GM19328 (cell line): ENCODE measurements around the gene YTHDF1.

Experiments used
- ATAC-seq: cut with Tn5 transposase; IDR thresholded peaks from one replicate; pipeline ENCODE4 v1.9.1; 2021; ENCODE audit warnings: mild to moderate bottlenecking, moderate library complexity; ENCODE audit not compliant: unreplicated experiment

Gene YTHDF1

DNA sequence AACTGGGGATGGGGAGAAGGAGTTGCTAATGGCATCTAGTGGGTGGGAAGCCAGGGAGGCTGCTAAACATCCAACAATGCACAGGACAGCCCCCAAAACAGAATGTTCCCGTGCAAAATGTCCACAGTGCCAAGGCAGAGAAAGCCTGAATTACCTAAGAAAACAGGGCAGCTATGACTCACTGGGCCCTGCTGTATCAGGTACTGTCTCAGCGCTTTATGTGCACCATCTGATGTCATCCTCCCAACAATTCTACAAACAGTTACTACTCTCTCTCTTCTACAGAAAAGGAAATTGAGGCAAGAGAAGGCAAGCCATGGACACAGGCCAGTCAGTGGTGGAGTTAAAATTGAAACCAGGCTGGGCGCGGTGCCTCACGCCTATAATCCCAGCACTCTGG lies 3.1 kb downstream of the YTHDF1 start:
- ATAC-seq, result no peak

DNA sequence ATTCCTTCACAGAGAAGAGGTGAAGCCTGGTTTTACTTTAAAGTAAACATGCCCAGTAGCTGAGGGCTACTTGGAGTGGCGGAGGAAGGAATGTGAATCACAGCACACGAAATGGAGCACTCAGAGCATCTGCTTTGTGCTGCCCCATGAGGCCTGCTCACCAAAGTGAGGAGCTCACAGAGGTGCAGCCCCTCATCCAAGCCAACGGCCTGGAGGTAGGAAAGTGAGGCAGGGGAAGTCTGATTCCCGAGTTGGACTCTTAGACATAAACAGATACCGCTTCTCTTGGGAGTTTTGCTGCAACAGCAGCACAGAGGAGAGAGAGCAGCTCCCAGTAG lies 3.6 kb downstream of the YTHDF1 start:
- no peak for ATAC-seq

DNA sequence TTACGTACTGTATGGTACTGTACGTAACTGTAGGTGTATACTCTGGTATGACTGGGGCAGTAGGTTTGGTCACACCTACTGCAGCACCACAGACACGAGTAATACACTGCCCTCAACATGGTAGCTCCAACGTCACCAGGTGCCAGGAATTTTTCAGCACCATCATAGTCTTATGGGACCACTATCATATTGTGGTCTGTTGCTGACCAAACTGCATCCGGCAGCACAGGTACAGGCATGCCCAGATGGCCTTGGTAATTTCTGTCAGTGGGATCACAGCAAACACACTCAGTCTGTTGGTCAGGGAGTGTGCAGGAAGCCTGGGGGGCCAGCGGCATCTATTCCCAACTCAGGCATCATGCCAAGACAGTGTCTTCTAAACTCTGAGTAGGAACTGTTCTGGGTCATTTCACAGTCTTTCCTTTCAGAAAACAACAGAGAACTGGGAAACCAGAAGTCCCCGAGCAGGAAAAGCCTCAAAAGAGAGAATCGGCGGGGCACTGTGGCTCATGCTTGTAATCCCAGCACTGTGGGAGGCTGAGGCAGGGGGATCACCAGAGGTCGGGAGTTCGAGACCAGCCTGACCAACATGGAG lies 5.8 kb downstream of the YTHDF1 start:
- ATAC-seq, result no peak

DNA sequence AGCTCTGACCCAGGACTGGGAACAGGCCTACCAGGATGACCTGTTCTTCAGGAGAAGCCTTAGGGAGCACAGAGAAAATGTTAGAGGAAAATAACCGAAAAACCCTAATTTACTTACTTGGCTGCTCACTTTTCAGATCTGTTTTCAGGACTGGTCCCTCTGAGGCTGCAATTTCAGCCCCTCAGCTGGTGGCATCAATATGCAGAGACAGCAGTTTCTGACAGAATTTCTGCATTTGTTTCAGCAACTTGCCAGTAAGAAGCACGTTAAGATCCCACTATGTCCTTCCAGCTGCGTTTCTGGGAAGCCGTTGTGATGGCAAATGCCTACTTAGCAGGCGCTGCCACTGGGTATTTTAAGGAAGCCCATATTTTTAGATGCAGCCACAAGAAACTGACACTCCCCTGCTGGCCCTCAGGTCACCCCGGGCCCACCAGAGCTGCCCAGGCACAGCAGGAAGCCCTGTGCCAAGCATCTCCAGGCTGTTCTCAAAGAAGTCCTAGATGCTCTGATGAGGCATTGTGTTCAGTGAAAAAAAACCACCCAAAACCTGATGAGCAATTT lies 7.5 kb downstream of the YTHDF1 start:
- ATAC-seq, result no peak

DNA sequence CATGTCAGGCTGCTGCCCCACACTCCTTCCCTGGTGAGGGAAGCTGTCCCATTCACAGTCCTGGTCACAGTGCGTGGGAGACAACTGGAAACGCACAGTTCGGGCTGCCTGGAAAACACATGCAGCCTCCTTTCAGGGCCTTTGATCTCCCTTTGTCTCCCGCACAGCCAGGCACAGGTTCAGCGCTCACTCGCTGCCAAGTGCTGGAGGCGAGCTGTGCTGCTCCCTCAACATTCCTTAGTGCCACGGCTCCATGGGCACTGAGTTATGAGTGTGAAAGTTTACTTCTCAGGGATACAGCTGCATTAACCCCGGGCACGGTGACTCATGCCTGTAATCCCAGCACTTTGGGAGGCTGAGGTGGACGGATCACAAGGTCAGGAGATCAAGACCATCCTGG lies 9.1 kb downstream of the YTHDF1 start:
- ATAC-seq, result no peak

DNA sequence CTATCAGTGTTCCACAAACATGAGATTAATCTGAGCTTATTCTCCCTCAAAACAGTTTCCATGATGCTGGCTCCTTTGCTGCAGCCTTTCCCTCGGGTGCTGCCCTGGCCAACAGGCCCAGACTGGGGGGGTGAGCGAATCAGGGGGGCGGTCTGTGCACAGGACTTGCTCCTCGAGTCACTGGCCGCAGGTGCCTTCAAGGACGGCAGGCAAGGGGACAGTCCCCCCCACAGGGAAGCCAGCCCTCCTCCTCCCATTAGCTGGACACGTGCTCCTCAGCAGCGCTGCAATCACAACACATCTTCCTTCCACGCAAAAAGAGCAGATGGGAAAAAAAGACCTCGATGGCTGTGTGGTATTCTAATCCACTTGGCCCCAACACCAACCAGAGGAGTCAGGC lies 10.0 kb downstream of the YTHDF1 start:
- no peak for ATAC-seq

DNA sequence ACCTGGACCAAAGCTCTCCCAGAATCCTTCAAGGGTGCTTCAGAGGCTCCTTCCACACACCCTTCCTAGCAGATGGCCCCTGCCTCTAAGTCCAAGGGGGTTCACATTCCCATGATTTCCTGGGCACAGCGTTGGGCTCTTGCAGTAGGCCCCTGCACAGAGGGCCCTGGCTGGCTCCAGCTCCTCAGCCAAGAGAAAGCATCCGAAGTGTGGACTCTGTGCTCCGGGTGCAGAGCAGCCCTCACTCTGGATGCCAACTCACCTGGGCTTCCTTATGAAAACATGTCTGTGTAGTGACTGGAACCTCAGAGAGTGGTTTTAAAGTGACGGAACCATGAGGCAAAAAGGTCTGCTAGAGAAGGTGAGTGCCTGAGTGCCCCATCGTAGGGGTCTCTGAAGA lies 11.6 kb downstream of the YTHDF1 start:
- ATAC-seq, result no peak

DNA sequence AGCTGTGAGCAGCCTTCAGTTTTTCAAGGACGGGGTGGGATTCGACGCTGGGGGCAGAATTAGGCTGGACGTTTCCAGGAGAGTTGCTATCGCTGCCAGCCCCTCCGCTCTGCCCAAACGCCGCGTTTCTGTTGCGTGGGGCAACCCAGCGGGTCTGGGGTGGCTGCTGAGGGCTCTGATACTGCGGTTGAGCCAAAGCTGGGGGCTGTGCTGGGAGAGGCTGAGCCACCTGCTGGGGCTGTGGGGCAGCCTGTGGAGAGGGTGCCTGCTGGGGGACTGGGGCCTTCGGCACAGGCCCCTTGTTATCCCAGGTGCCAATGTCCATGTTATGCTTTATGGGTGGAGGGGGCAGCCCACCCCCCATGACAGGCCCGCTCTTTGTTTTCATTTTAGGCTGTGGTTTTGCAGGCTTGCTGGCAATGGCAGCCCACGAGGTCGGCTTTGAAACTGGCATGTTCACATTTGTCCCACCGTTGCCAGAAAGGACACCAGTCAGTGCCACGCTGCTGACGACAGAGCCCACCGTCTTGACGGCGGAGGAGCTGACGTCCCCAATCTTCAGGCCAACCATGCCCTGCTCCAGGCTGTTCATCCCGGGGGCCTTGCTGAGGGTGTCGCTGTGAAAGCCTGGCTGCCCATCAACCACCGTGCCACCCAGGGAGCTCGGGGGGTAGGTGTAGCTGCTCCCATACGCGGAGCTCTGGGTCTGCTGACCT lies 13.0 kb downstream of the YTHDF1 start:
- ATAC-seq, result no peak

DNA sequence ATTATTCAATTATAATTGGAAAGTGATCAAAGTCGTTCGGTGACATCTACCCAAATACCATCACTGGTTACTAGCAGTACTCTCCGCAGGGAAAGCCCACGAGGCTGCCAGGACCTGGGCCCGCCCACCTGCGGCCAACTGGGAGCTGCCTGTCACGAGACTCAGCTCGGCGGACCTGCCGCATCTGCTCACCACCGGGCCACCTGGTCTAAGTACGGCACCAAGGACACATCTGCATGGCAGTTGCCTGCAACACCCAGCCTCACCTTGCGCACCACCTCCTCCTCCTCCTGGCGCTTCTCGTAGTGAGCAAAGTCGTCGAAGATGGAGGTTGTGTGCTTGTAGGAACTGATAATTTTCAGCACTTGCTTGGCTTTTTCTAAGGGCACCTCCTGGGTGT lies 13.9 kb downstream of the YTHDF1 start:
- no peak for ATAC-seq

DNA sequence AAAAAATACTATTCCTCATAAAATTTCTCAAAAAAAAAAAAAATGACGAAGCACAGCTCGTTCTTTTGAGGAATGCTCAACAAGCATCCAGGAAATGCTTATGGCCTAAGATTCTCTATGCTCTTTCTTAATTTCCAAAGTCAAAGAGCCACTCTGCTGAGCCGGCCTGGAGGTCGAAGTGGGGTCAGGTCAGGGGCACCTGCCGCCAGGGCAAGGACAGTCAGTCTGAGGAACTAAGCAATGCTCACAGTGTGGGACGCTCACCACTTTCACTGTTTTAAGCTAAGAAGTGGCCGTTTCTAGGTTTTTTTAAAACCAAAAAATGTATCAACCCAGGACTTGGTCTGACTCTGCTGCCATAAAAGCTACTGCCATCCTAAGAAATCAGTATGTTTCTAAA lies 17.3 kb downstream of the YTHDF1 start:
- no peak for ATAC-seq

DNA sequence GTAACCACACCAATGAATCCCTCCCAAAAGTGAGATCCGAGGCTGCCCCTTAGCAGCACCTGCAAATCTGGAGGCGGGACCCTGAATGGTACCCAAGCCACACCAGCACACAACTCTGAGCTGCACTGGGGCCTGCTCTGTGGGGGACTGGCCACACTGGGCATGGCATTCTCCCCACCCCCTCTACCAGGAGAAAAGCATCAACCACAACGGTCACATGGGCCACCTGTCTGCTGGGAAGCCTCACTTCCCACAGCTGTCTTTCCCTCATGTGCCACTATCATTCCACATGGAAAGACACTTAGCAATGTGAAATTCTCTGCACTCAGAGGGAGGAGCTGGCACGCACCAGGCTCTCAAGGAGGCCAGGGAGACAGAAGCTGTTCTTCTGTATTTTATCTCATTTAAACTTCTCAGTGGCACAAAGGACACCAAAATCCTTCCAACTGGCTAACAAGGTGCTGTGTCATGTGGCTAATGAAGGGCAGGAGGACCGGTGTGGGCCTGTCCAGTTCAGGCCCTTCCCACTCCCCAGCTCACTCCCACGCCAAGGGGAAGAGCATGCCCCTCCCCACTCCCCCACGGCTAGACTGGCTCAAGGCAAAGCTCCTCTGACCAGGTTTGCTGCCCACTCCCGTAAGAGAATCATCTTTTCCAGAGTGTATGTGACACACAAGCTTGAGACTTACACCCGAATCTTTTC lies 19.0 kb downstream of the YTHDF1 start:
- no peak for ATAC-seq

DNA sequence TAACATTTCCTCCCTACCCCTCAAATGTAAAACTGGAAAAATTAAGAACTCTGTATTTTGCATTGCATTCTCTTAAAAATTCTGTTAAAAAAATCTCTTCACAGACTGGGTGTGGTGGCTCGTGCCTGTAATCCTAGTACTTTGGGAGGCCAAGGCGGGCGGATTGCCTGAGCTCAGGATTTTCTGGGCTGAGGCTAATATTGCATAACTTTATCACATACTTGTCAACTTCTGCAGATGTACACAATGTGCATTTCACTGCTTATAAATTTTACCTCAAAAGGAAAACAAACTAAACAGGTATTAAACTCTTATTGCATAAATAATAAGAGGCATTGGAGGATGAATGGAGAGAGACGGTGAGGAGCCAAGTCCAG lies 21.1 kb downstream of the YTHDF1 start:
- no peak for ATAC-seq

DNA sequence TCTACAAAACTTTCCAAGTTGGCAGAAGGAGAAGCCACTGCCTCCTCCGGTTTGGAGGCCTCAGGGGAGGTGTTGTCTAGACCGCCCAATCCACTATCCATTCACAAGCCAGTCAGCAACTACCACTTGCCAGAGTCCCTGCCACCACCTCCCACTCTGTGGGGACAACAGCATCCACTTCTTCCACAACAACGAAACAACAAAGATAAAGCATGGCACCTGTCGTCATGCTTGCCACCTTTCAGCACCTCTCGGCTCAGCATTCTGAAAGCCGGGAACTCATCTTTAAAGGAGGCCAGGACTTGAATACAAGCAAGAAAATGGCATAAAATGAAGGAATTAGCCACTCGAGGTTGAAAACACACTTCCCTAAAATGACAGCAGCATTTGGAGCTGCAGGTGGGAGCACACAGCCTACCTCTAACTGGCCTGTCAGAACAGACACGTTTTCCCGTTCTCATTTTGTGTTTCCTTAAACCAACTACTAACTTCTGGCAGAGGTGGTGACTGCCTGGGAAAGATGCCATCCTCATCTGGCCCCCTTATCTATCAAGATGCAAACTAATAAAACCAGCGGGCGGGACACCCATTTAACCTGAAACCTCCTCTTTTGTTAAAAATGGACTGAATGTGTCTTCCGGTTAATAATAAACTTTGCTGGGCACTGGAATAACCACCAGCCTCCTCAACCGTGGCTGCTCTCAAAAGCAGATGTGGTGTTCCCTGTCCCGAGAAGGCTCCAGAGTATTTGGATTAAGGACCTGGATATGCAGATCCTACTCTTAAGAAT lies 21.7 kb downstream of the YTHDF1 start:
- no peak for ATAC-seq

DNA sequence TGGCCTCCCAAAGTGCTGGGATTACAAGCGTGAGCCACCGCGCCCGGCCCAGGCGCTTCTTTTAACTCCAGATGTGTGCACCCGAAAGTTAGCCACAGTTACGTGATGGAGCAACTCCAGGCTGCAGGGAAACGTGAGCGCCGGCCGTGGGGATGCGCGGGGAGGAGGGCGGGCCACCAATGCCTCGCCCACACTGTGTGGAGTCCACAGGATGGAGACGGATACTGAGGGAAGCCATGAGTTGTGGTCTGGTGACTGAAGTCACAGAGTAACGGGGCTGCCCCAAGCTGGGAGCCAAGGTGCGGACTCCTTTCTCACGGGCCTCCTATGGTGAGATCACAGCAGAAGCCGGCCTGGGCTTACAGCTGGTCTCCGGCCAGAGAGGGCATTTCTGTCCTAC lies 23.2 kb downstream of the YTHDF1 start:
- no peak for ATAC-seq

DNA sequence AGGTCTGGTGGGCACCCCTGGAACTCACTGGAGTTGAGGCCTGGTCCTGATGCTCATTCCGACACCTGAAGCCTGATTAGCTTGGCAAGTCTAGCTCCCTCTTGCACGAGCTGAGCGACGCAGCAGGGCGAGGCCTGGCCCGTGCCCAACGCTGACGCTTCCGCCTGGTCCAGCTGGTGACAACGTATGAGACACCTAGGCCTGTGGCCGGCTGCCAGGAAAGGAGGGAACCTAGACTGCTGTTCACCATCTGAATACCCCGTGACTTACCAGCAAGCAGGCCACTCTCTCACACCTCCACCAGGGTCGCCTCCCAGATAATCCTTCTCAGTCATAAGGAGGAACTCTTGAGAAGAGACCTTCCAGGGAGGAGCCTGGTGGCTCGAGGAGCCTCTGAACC lies 24.5 kb downstream of the YTHDF1 start:
- ATAC-seq, result no peak

DNA sequence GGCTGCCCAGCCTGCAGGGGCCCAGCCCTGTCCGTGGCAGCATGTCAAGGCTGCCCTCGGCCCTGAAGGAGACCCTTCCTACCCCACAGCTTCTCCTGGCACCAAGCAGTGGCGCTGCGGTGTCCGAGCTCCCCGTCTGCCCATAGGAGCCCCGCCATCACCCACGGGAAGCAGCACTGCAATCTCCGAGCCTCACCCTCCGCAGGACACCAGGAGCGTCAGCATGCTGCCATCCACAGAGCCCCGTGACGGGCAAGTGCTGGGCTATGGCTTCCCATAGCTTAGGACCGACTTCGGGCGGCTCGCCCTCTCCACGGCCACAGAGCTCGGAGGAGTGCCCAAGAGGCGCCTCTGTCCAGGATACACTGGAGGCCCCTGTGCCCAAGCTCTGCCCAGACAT lies 25.1 kb downstream of the YTHDF1 start:
- no peak for ATAC-seq

DNA sequence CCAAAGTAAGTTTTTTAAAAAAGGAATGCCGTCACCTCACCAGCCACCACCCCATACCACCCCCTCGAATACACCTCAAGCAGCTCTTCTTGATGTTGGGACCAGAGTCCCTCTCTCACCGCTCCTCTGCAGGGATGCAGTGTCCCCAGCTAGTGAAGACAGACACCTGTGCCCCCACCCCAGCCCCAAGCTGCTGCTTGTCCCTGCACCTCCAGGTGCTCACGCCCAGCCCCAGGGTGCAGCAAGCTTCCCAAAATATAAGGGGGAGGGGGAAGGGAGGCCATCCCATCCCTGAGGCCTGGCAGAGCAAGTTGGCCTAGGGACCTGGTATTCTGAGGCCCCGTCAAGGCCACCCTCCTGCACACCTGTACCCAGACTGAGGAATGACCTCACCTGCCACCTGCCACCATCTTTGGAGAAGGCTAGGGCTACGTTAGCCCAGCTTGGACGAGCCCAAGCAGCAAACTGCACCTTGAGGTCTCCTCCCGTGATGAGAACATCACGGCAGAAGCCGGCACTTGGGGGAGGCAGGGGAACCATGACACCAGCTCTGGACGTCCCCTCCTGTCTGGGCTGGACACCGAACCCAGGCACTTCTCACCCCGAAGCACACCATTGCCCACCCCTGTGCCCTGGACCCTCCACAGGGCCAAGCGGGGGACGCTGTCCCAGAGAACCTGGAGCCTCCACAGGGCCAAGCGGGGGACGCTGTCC lies 25.9 kb downstream of the YTHDF1 start:
- no peak for ATAC-seq

DNA sequence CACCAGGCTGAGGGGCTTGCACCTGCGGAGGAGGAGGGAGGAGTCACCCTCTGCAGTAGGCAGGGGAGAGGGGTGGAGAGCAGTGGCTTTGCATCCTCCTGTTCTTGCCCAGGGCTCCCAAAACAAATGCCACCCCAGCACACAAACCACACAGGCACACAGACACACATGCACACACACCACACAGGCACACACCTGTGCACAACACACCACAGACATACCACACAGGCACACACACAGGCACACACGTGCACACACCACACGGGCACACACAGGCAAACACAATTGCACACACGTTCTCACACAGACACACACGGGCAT lies 26.6 kb downstream of the YTHDF1 start:
- ATAC-seq, result no peak

DNA sequence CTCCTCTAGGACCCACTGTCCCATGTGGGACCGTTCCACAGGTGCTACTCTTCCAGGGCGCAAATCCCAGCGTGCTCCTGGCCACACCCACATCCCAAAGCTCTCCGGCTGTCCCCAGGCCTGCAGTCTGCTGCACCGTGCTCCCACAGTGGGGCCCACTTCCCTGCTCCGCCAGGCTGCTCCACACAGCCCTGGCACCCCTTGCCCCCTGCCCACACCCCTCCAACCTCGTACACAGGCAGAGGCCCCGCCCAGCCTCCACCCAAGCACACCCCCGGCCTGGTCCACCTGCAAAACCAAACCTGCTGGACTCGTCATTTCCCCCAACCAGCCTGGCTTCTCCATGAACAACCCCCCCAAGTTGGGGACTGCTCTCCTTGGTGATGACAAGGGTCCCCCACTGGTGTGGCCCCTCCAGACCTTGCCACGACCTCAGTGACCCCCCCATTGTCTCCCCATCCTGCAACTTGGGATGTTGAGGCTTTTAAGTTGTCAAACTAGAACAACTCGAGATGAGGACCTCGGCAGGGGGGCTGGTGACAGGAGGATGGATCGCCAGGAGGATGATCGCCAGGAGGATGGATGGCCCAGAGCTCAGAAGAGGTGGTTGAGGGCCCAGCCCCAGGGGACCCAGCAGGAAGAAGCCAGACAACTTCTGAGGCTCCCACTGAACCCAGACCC lies 27.1 kb downstream of the YTHDF1 start:
- no peak for ATAC-seq

DNA sequence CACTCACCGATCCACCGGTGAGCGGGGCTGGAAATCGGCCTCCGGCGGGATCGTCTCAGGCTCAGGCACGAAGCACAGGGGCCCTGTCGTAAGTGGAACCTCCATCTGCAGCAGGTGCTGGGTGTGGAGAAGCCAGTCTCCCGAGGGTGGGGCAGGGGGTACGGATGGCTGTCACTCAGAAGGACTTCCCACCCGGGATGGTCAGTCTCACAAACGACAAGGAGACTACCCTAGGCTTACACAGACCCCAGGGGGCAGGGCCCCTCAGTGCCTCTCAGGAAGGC lies 27.8 kb downstream of the YTHDF1 start:
- no peak for ATAC-seq
